ENCODE measurements around the gene ZNF148.

Gene ZNF148

DNA sequence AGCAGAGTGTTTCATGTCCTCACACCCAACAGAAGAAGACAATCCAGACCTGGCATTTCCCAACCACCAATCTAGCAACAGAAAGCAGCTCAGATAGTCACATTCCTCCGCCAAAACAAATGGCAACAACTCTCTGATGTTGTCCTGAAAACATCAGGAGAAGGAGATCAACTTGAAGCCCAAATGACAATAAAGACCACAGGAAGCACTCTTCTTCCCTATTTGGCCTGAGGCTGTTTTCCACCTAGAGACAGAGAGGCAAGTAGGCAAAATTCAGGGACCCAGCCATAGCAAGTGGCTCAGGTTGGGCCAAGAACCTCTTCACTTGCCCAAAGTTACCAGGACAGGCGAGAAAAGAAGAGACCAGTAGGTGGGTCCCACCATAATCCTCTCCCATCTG is 35.0 kb downstream of the ZNF148 start:
- H3K27ac ChIP-seq (ENCODE audit: extremely low read depth, low read depth, low read length), result no peak overlapping the region
- ChIA-PET POLR2A (no interaction called here), CTCF (no interaction called here)
- no peak for TF ChIP-seq ZNF658 (tag by site-specific recombination; IDR thresholded peaks at IDR 0.05)
- TF ChIP-seq, protein P1, sequence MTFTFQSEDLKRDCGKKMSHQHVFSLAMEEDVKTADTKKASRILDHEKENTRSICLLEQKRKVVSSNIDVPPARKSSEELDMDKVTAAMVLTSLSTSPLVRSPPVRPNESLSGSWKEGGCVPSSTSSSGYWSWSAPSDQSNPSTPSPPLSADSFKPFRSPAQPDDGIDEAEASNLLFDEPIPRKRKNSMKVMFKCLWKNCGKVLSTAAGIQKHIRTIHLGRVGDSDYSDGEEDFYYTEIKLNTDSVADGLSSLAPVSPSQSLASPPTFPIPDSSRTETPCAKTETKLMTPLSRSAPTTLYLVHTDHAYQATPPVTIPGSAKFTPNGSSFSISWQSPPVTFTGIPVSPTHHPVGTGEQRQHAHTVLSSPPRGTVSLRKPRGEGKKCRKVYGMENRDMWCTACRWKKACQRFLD (tag by site-specific recombination; IDR thresholded peaks at IDR 0.05), result no peak
- TF ChIP-seq ZNF529 (tag by site-specific recombination; IDR thresholded peaks at IDR 0.05; ENCODE audit: insufficient replicate concordance), result no peak
- no peaks in the 10 kb centered on the region for H3K9me3 ChIP-seq (ENCODE audit: control insufficient read depth, insufficient read depth, low read depth, low read length)
- no peaks in the 10 kb centered on the region for H3K36me3 ChIP-seq (ENCODE audit: control insufficient read depth in 2 of 2, insufficient read depth in 1 of 2, low read length in 2 of 2)
- H3K4me3 ChIP-seq (ENCODE audit: low read depth, low read length), result no peak overlapping the region
- no peaks in the 10 kb centered on the region; the same call in 1 of the 2 replicates for H3K4me1 ChIP-seq (ENCODE audit: control insufficient read depth, insufficient read depth, low read length)

DNA sequence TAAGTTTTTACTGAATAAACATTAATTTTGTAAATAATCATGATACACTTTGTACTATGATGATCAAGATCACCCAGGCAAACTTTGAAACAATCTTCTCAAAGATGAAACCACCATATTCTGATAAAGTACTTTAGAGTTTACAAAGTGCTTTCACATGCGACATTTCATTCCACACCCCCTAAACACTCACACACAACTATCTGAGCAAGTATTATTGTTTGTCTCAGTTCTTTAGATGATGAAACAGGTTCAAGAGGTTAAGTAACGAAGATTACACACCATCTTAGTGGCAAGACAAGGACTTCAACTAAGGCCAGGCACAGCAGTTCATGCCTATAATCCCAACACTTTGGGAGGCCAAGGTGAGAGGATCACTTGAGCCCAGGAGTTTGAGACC is 37.6 kb downstream of the ZNF148 start:
- Histone ChIP-seq H3K4me1 (ENCODE audit: control insufficient read depth, insufficient read depth, low read length) (no peaks in the 10 kb centered on the region; the same call in 1 of the 2 replicates), H3K4me3 (ENCODE audit: low read depth, low read length) (no peak overlapping the region), H3K9me3 (ENCODE audit: control insufficient read depth, insufficient read depth, low read depth, low read length) (no peaks in the 10 kb centered on the region), H3K27ac (ENCODE audit: extremely low read depth, low read depth, low read length) (no peak overlapping the region), H3K36me3 (ENCODE audit: control insufficient read depth in 2 of 2, insufficient read depth in 1 of 2, low read length in 2 of 2) (no peaks in the 10 kb centered on the region)
- ChIA-PET POLR2A (interaction anchor here (1.7 kb wide), 1 partner anchor 38 kb away, joined by 7 read pairs; the partner anchor contains the start of gene ZNF148), CTCF (no interaction called here)
- TF ChIP-seq YY2 (tag by site-specific recombination; IDR thresholded peaks at IDR 0.05) (no peak), ZBTB8A (tag by site-specific recombination; IDR thresholded peaks at IDR 0.05) (no peak), ZNF112 (tag by site-specific recombination; IDR thresholded peaks at IDR 0.05) (no peak), ZNF610 (tag by site-specific recombination; IDR thresholded peaks at IDR 0.05; ENCODE audit: borderline replicate concordance) (no peak), ZNF791 (tag by site-specific recombination; IDR thresholded peaks at IDR 0.05) (no peak), ZNF423 (tag by site-specific recombination; IDR thresholded peaks at IDR 0.05) (no peak), ZNF214 (tag by site-specific recombination; IDR thresholded peaks at IDR 0.05; ENCODE audit: borderline replicate concordance) (no peak), ZNF37A (tag by site-specific recombination; IDR thresholded peaks at IDR 0.05) (no peak), ZNF366 (tag by site-specific recombination; conservative IDR thresholded peaks at IDR 0.05) (no peak)
- TF ChIP-seq, protein P2, sequence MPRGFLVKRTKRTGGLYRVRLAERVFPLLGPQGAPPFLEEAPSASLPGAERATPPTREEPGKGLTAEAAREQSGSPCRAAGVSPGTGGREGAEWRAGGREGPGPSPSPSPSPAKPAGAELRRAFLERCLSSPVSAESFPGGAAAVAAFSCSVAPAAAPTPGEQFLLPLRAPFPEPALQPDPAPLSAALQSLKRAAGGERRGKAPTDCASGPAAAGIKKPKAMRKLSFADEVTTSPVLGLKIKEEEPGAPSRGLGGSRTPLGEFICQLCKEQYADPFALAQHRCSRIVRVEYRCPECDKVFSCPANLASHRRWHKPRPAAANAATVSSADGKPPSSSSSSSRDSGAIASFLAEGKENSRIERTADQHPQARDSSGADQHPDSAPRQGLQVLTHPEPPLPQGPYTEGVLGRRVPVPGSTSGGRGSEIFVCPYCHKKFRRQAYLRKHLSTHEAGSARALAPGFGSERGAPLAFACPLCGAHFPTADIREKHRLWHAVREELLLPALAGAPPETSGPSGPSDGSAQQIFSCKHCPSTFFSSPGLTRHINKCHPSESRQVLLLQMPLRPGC (tag by site-specific recombination; IDR thresholded peaks at IDR 0.05), result no peak

DNA sequence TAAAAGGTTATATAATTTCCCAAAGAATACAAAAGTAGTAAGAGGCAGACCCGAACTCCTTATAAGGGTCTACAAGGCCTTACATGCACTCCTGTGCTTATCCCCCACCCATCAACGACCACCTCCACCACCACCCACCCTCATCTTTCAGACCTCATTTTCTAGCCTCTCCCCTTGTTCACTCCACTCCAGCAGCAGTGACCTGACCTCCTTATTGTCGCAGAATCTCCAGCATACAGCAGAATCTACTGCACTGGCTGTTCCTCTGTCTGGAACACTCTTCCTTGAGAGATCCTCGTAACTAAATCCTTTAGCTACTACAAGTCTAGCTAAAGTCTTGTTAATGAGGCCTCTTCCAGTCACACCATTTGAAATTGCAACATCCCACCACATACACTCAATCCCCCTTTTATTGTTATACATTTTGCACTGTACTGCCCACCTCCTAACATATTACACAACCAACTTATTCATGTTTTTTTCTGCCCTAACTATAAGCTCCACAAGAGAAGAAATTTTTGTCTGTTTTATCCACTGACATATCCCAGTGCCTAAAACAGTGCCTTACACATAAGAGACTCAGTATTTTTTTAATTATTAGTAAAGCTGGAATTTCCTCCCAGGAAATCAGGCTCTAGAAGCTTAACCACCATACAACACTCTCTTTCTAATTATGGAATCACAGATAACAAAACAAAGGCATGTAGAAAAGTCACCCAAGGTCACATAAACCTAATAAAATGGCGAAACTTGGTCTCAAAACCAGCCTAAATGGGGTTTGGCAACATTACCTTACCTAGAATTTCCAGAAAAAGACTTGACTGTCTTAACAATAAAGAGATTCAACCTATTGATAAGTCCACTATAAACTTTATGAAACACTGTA is 40.2 kb downstream of the ZNF148 start:
- H3K4me3 ChIP-seq (ENCODE audit: low read depth, low read length), result no peak overlapping the region
- H3K9me3 ChIP-seq (ENCODE audit: control insufficient read depth, insufficient read depth, low read depth, low read length), result no peaks in the 10 kb centered on the region
- 0 out of 3 replicates have a peak, but pooled peaks cover 0 to 6% of the 10 kb centered on the region in 2 experiments for H3K36me3 ChIP-seq (ENCODE audit: control insufficient read depth in 2 of 2, insufficient read depth in 1 of 2, low read length in 2 of 2)
- no peaks in the 10 kb centered on the region; the same call in 1 of the 2 replicates for H3K4me1 ChIP-seq (ENCODE audit: control insufficient read depth, insufficient read depth, low read length)
- no peak overlapping the region for H3K27ac ChIP-seq (ENCODE audit: extremely low read depth, low read depth, low read length)
- CTCF ChIA-PET, result no interaction called here
- POLR2A ChIA-PET, result no interaction called here
- TF ChIP-seq, protein P3, sequence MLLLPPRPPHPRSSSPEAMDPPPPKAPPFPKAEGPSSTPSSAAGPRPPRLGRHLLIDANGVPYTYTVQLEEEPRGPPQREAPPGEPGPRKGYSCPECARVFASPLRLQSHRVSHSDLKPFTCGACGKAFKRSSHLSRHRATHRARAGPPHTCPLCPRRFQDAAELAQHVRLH (tag by site-specific recombination; IDR thresholded peaks at IDR 0.05), result no peak
- TF ChIP-seq ZNF292 (tag by site-specific recombination; IDR thresholded peaks at IDR 0.05; ENCODE audit: borderline replicate concordance, low read depth), result no peak
- TF ChIP-seq, protein P4, sequence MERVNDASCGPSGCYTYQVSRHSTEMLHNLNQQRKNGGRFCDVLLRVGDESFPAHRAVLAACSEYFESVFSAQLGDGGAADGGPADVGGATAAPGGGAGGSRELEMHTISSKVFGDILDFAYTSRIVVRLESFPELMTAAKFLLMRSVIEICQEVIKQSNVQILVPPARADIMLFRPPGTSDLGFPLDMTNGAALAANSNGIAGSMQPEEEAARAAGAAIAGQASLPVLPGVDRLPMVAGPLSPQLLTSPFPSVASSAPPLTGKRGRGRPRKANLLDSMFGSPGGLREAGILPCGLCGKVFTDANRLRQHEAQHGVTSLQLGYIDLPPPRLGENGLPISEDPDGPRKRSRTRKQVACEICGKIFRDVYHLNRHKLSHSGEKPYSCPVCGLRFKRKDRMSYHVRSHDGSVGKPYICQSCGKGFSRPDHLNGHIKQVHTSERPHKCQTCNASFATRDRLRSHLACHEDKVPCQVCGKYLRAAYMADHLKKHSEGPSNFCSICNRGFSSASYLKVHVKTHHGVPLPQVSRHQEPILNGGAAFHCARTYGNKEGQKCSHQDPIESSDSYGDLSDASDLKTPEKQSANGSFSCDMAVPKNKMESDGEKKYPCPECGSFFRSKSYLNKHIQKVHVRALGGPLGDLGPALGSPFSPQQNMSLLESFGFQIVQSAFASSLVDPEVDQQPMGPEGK (tag by site-specific recombination; IDR thresholded peaks at IDR 0.05), result no peak
- no peak for TF ChIP-seq ZFP69B (tag by site-specific recombination; IDR thresholded peaks at IDR 0.05)
- TF ChIP-seq, protein P5, sequence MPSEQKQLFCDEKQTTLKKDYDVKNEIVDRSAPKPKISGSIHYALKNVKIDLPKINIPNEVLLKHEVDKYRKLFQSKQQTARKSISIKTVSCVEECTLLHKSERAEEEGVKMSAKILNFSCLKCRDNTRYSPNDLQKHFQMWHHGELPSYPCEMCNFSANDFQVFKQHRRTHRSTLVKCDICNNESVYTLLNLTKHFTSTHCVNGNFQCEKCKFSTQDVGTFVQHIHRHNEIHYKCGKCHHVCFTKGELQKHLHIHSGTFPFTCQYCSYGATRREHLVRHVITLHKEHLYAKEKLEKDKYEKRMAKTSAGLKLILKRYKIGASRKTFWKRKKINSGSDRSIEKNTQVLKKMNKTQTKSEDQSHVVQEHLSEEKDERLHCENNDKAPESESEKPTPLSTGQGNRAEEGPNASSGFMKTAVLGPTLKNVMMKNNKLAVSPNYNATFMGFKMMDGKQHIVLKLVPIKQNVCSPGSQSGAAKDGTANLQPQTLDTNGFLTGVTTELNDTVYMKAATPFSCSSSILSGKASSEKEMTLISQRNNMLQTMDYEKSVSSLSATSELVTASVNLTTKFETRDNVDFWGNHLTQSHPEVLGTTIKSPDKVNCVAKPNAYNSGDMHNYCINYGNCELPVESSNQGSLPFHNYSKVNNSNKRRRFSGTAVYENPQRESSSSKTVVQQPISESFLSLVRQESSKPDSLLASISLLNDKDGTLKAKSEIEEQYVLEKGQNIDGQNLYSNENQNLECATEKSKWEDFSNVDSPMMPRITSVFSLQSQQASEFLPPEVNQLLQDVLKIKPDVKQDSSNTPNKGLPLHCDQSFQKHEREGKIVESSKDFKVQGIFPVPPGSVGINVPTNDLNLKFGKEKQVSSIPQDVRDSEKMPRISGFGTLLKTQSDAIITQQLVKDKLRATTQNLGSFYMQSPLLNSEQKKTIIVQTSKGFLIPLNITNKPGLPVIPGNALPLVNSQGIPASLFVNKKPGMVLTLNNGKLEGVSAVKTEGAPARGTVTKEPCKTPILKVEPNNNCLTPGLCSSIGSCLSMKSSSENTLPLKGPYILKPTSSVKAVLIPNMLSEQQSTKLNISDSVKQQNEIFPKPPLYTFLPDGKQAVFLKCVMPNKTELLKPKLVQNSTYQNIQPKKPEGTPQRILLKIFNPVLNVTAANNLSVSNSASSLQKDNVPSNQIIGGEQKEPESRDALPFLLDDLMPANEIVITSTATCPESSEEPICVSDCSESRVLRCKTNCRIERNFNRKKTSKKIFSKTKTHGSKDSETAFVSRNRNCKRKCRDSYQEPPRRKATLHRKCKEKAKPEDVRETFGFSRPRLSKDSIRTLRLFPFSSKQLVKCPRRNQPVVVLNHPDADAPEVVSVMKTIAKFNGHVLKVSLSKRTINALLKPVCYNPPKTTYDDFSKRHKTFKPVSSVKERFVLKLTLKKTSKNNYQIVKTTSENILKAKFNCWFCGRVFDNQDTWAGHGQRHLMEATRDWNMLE (tag by site-specific recombination; conservative IDR thresholded peaks at IDR 0.05; ENCODE audit: low read depth), result no peak
- no peak for TF ChIP-seq ZNF670 (tag by site-specific recombination; IDR thresholded peaks at IDR 0.05; ENCODE audit: low read depth)
- no peak for TF ChIP-seq SP3 (tag by site-specific recombination; IDR thresholded peaks at IDR 0.05)
- TF ChIP-seq ZIC2 (tag by site-specific recombination; IDR thresholded peaks at IDR 0.05), result no peak

All from HEK293 (cell line).